ENCODE data around the gene MORC2. TPM values are rescaled to one million over a fixed set of nuclear protein-coding genes. Genes with fewer than 3 reads are reported as not detected.

MORC2 gene
- total and polyA plus RNA-seq, 10 of the 15 experiments (the other 5 are each of a cell fraction or from before 2014, with no cell fraction given), result 1.7 to 16.3 (median 9.0) TPM

DNA sequence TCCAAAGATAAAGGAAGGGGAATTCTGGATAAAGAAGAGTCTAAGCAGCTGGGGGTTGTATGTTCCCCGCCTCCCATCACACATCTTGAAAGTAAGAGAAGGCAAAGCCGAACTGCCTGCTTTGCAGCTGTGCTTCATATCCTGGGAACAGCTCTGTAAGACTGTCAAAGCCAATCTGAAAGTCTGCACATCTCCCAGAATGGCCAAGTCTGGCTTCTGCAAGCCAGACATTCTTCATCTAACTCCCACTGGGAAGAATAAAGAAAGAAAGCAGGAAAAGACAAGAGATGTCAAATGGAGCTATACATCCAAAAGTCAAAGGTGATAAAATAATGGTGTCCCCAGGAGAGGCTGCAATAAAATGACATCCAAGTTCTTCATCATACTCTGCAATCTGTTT, 15.4 kb downstream of the MORC2 start (continued):
- TF ChIP-seq HDAC6 (IDR thresholded peaks at IDR 0.05; ENCODE audit: unreplicated experiment), result no peak

DNA sequence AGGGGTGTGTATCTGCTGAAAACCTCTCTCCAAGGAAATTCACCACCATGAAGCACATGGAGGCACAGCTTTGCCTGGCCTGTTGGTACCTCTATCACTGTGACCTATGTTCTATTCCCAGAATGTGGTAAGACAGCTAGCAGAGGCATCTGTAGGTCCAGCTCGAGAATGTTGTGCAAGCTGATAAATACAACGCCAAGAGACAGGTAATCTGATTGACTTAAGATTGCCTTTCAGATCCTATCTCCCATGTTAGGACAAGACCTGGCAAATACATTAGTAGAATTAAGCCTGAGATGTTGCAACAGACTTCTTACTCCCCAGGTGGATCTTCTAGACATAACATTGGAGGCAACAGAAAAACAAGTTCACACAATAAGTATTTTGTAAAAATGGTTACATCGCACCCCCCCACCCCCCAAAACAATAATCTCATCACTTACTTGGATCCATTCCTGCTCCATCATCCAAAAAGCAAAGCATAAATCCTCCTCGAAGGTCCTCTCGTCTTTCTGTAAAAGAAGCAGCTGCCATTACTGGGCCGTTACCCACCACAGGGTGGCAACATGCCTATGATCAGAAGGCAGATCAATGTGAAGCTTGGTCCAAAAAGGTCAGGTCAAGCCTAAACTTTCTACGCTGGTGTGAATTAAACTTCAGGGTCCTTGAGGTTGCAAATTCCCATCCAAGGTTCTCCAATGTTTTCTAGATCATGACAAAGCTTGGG, 18.5 kb downstream of the MORC2 start:
- ATAC-seq, result no peak
- H3K9ac ChIP-seq (ENCODE audit: control insufficient read depth, insufficient read depth, low read length), result no peak overlapping the region
- no peak for FAIRE-seq
- no peak overlapping the region for H2AFZ ChIP-seq (ENCODE audit: control insufficient read depth, low read depth, low read length)
- H4K20me1 ChIP-seq (ENCODE audit: control insufficient read depth, insufficient read depth), result no peaks in the 10 kb centered on the region
- no peak overlapping the region for H3K4me2 ChIP-seq (ENCODE audit: control insufficient read depth, insufficient read depth)
- no peaks in the 10 kb centered on the region for H3K4me1 ChIP-seq (ENCODE audit: control insufficient read depth, insufficient read depth, low read length)
- H3K27ac ChIP-seq (ENCODE audit: control insufficient read depth, insufficient read depth), result no peak overlapping the region
- intact Hi-C loops (cut with micrococcal nuclease; ENCODE audit: unreplicated experiment) (loop anchor here (10.0 kb wide), 1 partner anchor 285 kb away; no protein-coding TSS in a partner anchor), in situ Hi-C loops (cut with MboI) (no loop called here)
- 96% methylated on average over 7 of the region's 7 CpGs for WGBS (ENCODE audit: insufficient coverage, insufficient replicate concordance, low lambda C conversion rate, missing lambda C conversion rate)
- POLR2A ChIA-PET, result no interaction called here
- BruUV-seq (replicated peaks), result no TSS peak
- peaks cover 3 to 23% of the 10 kb centered on the region in 2 experiments for H3K36me3 ChIP-seq (ENCODE audit: control insufficient read depth in 2 of 2, insufficient read depth in 2 of 2, low read length in 1 of 2)
- H3K9me3 ChIP-seq (replicated peaks; ENCODE audit: control insufficient read depth, insufficient read depth, low read length), result no peaks in the 10 kb centered on the region
- H3K27me3 ChIP-seq (replicated peaks in 1 of 2; ENCODE audit: control insufficient read depth in 2 of 2, insufficient read depth in 2 of 2, low read length in 1 of 2), result no peaks in the 10 kb centered on the region
- H3K79me2 ChIP-seq (ENCODE audit: control insufficient read depth, insufficient read depth, low read length), result no peaks in the 10 kb centered on the region
- SMC1A ChIA-PET (ENCODE audit: uncharacterized antibody, unreplicated experiment), result interaction anchor here (0.5 to 2.1 kb wide), 5 partner anchors 19 to 1420 kb away, joined by 3 to 8 read pairs (median 3); partner anchors contain the start of genes MORC2 and TUG1
- no peak for DNase-seq (ENCODE audit: low read depth, low spot score)
- CTCF ChIA-PET, result interaction anchor here (1.1 to 3.4 kb wide), 4 partner anchors 10 to 134 kb away, joined by 3 to 32 read pairs (median 4); partner anchors contain the start of gene SMTN
- H3K4me3 ChIP-seq, result no peak overlapping the region
- RAD21 ChIA-PET (ENCODE audit: unreplicated experiment), result interaction anchor here (0.6 kb wide), 1 partner anchor 70 kb away, joined by 3 read pairs; no protein-coding TSS in a partner anchor
- TF ChIP-seq NFYB (IDR thresholded peaks at IDR 0.05; ENCODE audit: insufficient read depth, low read depth, low read length) (no peak), CBX3 (IDR thresholded peaks at IDR 0.05; ENCODE audit: borderline replicate concordance, low read depth) (no peak), SIN3A (IDR thresholded peaks at IDR 0.05; ENCODE audit: low read depth, low read length) (no peak), SIX5 (IDR thresholded peaks at IDR 0.05; ENCODE audit: low read depth, low read length, severe bottlenecking) (no peak), SMAD5 (IDR thresholded peaks at IDR 0.05; ENCODE audit: low read depth) (no peak), HDAC2 (IDR thresholded peaks at IDR 0.05) (no peak), POLR2AphosphoS2 (IDR thresholded peaks at IDR 0.05; ENCODE audit: low read depth, low read length) (no peak), CHD1 (IDR thresholded peaks at IDR 0.05; ENCODE audit: low read depth, low read length) (no peak), BCLAF1 (IDR thresholded peaks at IDR 0.05) (no peak), SMC3 (IDR thresholded peaks at IDR 0.05; ENCODE audit: borderline replicate concordance, low read length) (no peak), JUNB (IDR thresholded peaks at IDR 0.05) (no peak), TAF1 (IDR thresholded peaks at IDR 0.05; ENCODE audit: borderline replicate concordance, low read depth, low read length) (no peak), USF1 (IDR thresholded peaks at IDR 0.05; ENCODE audit: borderline replicate concordance, extremely low read length, insufficient read depth, low read depth, low read length) (no peak), SUPT20H (IDR thresholded peaks at IDR 0.05; ENCODE audit: borderline replicate concordance, control insufficient read depth, low read depth, low read length) (no peak), CREB1 (IDR thresholded peaks at IDR 0.05; ENCODE audit: low read depth) (no peak), SP1 (IDR thresholded peaks at IDR 0.05; ENCODE audit: low read depth, low read length) (no peak)
- TF ChIP-seq, protein P1, sequence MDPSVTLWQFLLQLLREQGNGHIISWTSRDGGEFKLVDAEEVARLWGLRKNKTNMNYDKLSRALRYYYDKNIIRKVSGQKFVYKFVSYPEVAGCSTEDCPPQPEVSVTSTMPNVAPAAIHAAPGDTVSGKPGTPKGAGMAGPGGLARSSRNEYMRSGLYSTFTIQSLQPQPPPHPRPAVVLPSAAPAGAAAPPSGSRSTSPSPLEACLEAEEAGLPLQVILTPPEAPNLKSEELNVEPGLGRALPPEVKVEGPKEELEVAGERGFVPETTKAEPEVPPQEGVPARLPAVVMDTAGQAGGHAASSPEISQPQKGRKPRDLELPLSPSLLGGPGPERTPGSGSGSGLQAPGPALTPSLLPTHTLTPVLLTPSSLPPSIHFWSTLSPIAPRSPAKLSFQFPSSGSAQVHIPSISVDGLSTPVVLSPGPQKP (IDR thresholded peaks at IDR 0.05; ENCODE audit: low read depth, low read length), result no peak

Data from GM12878 (cell line).